Measurements from ENCODE around the gene TBC1D7. TPM values are rescaled to one million over a fixed set of nuclear protein-coding genes. Genes with fewer than 3 reads are reported as not detected.

TBC1D7 gene
- polyA plus RNA-seq, 1 of the 3 experiments (the other 2 are of a cell fraction) = 25.2 TPM

- ChIA-PET POLR2A (no interaction called here), CTCF (no interaction called here)
- H3K9me3 ChIP-seq = no peaks in the 10 kb centered on the region
- H3K9me2 ChIP-seq = no peaks in the 10 kb centered on the region
- peaks cover 0 to 27% of the 10 kb centered on the region in 2 experiments; a peak in 3 of 4 replicates for H3K4me1 ChIP-seq (ENCODE audit: control insufficient read depth in 1 of 2, insufficient read depth in 2 of 2, low read depth in 1 of 2, low read length in 1 of 2)
- no peak overlapping the region for H3K4me3 ChIP-seq (ENCODE audit: low read depth in 2 of 2, low read length in 1 of 2)
- H3F3A ChIP-seq (replicated peaks; ENCODE audit: insufficient read depth) = peaks cover 16% of the 10 kb centered on the region
- TF ChIP-seq REST (IDR thresholded peaks at IDR 0.05; ENCODE audit: low read depth, low read length) = no peak
- TF ChIP-seq POLR2AphosphoS5 (IDR thresholded peaks at IDR 0.05; ENCODE audit: low read depth, low read length) = no peak
- no peak for TF ChIP-seq ZBTB33 (IDR thresholded peaks at IDR 0.05; ENCODE audit: borderline replicate concordance, low read depth)
- no peak for TF ChIP-seq YY1 (IDR thresholded peaks at IDR 0.05; ENCODE audit: low read depth)
- TF ChIP-seq GATA2 (CRISPR knock-in tag; IDR thresholded peaks at IDR 0.05) = no peak
- no peak for TF ChIP-seq RCOR1 (IDR thresholded peaks at IDR 0.05; ENCODE audit: low read length)
- TF ChIP-seq ELF1 (IDR thresholded peaks at IDR 0.05) = no peak
- TF ChIP-seq TAF1 (IDR thresholded peaks at IDR 0.05; ENCODE audit: borderline replicate concordance, low read depth, low read length) = no peak
- no peak for TF ChIP-seq EZH2phosphoT487 (IDR thresholded peaks at IDR 0.05; ENCODE audit: borderline replicate concordance, low read depth)
- no peak for TF ChIP-seq TEAD4 (IDR thresholded peaks at IDR 0.05; ENCODE audit: borderline replicate concordance, insufficient read depth)
- no peak for TF ChIP-seq USF1 (IDR thresholded peaks at IDR 0.05; ENCODE audit: borderline replicate concordance, low read depth)
- no peak for TF ChIP-seq GABPA (IDR thresholded peaks at IDR 0.05; ENCODE audit: low read depth)
- TF ChIP-seq USF2 (IDR thresholded peaks at IDR 0.05; ENCODE audit: borderline replicate concordance, low read depth, low read length) = no peak
- TF ChIP-seq PBX3 (IDR thresholded peaks at IDR 0.05) = no peak
- no peak for TF ChIP-seq MEF2A (IDR thresholded peaks at IDR 0.05; ENCODE audit: borderline replicate concordance, low read depth)
- TF ChIP-seq MXI1 (IDR thresholded peaks at IDR 0.05; ENCODE audit: low read depth, low read length) = no peak
- TF ChIP-seq JUND (IDR thresholded peaks at IDR 0.05) = no peak
- TF ChIP-seq FOXJ3 (CRISPR knock-in tag; IDR thresholded peaks at IDR 0.05) = no peak
- peaks cover 30 to 73% of the 10 kb centered on the region in 2 experiments for H3K36me3 ChIP-seq (replicated peaks in 1 of 2; ENCODE audit: control insufficient read depth in 1 of 2, insufficient read depth in 2 of 2, low read length in 1 of 2)
- no peak overlapping the region for H3K9ac ChIP-seq
- 100% methylated on average over 1 of the region's 1 CpG for WGBS (ENCODE audit: low lambda C conversion rate)
- no peak for DNase-seq
- no peak overlapping the region for H3K4me2 ChIP-seq
- H4K20me1 ChIP-seq (ENCODE audit: insufficient read depth) = no peaks in the 10 kb centered on the region
- H3K27ac ChIP-seq (ENCODE audit: low read depth in 2 of 2, low read length in 1 of 2) = no peak overlapping the region; a peak in 1 of 4 replicates
- no peaks in the 10 kb centered on the region for H3K27me3 ChIP-seq (ENCODE audit: insufficient read depth)
- H2AFZ ChIP-seq (ENCODE audit: low read depth) = no peak overlapping the region
- no peaks in the 10 kb centered on the region for H3K79me2 ChIP-seq (ENCODE audit: insufficient read depth)
Measured at GRCh38 chr6:13305791-13306190, 22.5 kb downstream of the TBC1D7 start.

Measured in SK-N-SH (cell line).